ENCODE data around the gene DNAAF9.

The DNAAF9 gene

DNA sequence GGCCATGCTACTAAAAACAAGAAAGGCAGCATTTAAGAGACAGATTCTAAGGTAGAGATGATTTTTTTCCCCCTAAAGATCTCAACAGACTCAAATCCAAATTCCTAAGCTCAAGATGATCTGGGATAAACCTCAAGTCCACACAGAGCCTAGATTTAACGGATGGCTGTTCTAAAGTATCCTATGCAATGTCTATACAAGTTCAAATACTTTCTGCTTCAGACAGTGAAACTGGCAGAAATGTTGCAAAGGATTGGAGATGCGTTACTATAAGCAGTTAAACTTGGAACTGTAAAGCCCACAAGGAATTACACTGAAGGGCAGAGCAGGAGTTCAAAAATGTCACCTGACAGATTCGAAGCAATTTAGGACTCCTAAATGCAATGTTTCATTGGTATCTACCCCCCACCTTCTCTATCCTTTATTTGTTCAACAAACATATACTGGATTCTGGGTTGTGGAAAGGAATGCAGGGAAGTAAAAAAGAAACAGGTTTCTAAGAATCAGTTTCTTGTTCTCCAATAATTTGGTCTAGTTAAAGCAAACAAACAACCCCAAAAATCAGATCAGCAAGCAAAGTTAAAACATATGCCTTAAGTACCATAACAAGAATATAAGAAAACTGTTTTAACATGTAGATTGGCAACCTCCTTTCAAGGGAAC, 1.6 kb downstream of the DNAAF9 start:
- no peak for TF ChIP-seq CTCF (IDR thresholded peaks at IDR 0.05; ENCODE audit: extremely low read depth, insufficient read depth, missing control alignments)
- in situ Hi-C loops (cut with MboI; ENCODE audit: low pct_unique_long_range_greater_than_20kb, low sequenced_read_pairs, unreplicated experiment) = no loop called here
- DNase-seq (ENCODE audit: low spot score) = no peak

GRCh38 chr20:3405139-3405538, 2.3 kb downstream of the DNAAF9 start:
- in situ Hi-C loops (cut with MboI; ENCODE audit: low pct_unique_long_range_greater_than_20kb, low sequenced_read_pairs, unreplicated experiment) = no loop called here
- TF ChIP-seq CTCF (IDR thresholded peaks at IDR 0.05; ENCODE audit: extremely low read depth, insufficient read depth, missing control alignments) = no peak
- no peak for DNase-seq (ENCODE audit: low spot score)

GRCh38 chr20:3404402-3404801, 3.1 kb downstream of the DNAAF9 start:
- DNase-seq (ENCODE audit: low spot score) = no peak
- no peak for TF ChIP-seq CTCF (IDR thresholded peaks at IDR 0.05; ENCODE audit: extremely low read depth, insufficient read depth, missing control alignments)
- in situ Hi-C loops (cut with MboI; ENCODE audit: low pct_unique_long_range_greater_than_20kb, low sequenced_read_pairs, unreplicated experiment) = no loop called here

- DNase-seq (ENCODE audit: low spot score) = no peak
- in situ Hi-C loops (cut with MboI; ENCODE audit: low pct_unique_long_range_greater_than_20kb, low sequenced_read_pairs, unreplicated experiment) = no loop called here
- no peak for TF ChIP-seq CTCF (IDR thresholded peaks at IDR 0.05; ENCODE audit: extremely low read depth, insufficient read depth, missing control alignments)
Measured at GRCh38 chr20:3403741-3404140, 3.7 kb downstream of the DNAAF9 start.

DNA sequence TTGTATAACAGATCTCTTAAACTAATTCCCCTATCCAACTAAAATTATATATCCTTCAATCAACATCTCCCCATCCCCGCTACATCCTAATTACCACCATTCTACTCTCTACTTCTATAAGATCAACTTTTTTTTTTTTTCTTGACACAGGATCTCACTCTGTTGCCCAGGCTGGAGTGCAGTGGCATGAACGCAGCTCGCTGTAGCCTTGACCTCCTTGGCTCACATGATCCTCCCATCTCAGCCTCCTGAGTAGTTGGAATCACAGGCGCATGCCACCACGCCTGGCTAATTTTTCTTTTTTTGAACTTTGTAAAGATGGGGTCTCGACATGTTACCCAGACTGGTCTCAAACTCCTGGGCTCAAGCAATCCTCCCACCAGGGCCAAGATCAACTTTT, 5.0 kb downstream of the DNAAF9 start:
- TF ChIP-seq CTCF (IDR thresholded peaks at IDR 0.05; ENCODE audit: extremely low read depth, insufficient read depth, missing control alignments) = no peak
- no peak for DNase-seq (ENCODE audit: low spot score)
- in situ Hi-C loops (cut with MboI; ENCODE audit: low pct_unique_long_range_greater_than_20kb, low sequenced_read_pairs, unreplicated experiment) = no loop called here

DNA sequence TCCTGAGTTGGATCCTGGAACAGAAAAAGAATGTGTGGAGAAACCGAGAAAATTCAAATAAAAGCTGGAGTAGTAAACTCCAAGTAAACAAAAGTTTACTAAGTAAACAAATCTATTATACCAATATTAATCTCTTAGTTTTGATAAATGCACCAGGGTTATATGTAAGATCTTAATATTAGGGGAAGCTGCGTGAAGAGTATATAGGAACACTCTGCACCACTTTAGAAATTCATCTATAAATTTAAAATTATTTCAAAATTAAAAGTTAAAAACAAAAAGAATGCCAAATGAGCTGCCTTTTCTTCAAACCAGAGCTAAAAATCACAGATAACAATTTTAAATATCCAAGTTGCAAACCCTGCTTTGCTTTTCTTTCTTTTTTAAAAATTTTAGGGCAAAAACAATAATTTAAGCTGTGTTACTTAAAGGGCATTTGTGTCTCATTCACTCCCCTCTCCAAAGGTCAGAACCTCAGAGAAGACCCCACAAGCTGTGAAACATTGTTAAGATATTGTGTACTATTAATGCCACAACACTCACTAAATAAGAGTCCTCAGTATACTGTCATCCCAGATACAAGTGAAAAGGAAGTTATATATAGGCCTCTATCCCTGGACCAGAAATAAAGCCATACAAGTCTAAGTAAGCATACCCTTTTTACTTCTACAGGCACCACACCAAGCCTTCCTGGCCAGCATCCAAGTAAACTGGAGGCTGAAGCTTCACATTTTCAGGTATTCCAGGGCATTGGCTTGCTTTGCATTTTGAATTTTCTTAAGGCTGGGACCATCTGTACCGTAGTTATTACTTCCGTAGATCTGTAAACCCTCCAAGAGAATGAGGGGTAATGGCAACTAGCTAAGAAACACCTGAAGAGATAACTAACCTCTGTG, 7.0 kb downstream of the DNAAF9 start:
- no peak for DNase-seq (ENCODE audit: low spot score)
- in situ Hi-C loops (cut with MboI; ENCODE audit: low pct_unique_long_range_greater_than_20kb, low sequenced_read_pairs, unreplicated experiment) = no loop called here
- no peak for TF ChIP-seq CTCF (IDR thresholded peaks at IDR 0.05; ENCODE audit: extremely low read depth, insufficient read depth, missing control alignments)

All from GM13977 (cell line).